IMR-90 (cell line): ENCODE results near the gene TMOD1. TPM values are rescaled to one million over a fixed set of nuclear protein-coding genes. Genes with fewer than 3 reads are reported as not detected.

Source experiments
- ATAC-seq: fragments of 200-7000 bp; cut with Tn5 transposase; 2 replicates; pipeline ENCODE4 v1.9.1; 2020; ENCODE audit warnings: low read depth, mild to moderate bottlenecking, moderate library complexity
- BruUV-seq: library from RNA; stranded (reverse); fragments of 400-500 nt; replicated peaks from 2 replicates; lab custom pipeline; 2021; lab: Mats Ljungman, UMichigan
- CTCF ChIA-PET: fragments of 300-600 bp; formaldehyde crosslinking; extraction: SDS; loops from one replicate; lab custom pipeline; 2021; ENCODE audit warnings: antibody characterized with exemption; lab: Yijun Ruan, JAX
- POLR2A ChIA-PET: fragments of 300-600 bp; sonication (Branson Sonifier 250); formaldehyde crosslinking; loops from one replicate; lab custom pipeline; 2022; ENCODE audit warnings: antibody characterized with exemption; ENCODE audit not compliant: unreplicated experiment; lab: Charles Lee
- DNase-seq: peaks from one replicate; pipeline ENCODE4 v3.0.0; 2013
- H2AFZ ChIP-seq: replicated peaks from 2 replicates; pipeline ENCODE3; 2013; ENCODE audit warnings: low read length, mild to moderate bottlenecking; ENCODE audit not compliant: poor library complexity
- H2AK5ac ChIP-seq: 2 replicates; pipeline ENCODE4 v1.6.1; 2013; ENCODE audit warnings: low read depth, low read length, inconsistent platforms
- H2AK9ac ChIP-seq: replicated peaks from 2 replicates; pipeline ENCODE3; 2013; ENCODE audit warnings: mild to moderate bottlenecking, low read depth, low read length, moderate library complexity; ENCODE audit not compliant: poor library complexity
- H2BK120ac ChIP-seq: 2 replicates; pipeline ENCODE4 v1.6.1; 2013; ENCODE audit warnings: low read depth, low read length, inconsistent platforms
- H2BK15ac ChIP-seq: 3 replicates; pipeline ENCODE4 v1.6.1; 2013; ENCODE audit warnings: low read depth, low read length, inconsistent platforms
- H2BK20ac ChIP-seq: 2 replicates; pipeline ENCODE4 v1.6.1; 2013; ENCODE audit warnings: low read depth, mild to moderate bottlenecking, inconsistent platforms, low read length, moderate library complexity
- H2BK5ac ChIP-seq: 2 replicates; pipeline ENCODE4 v1.6.1; 2013; ENCODE audit warnings: mild to moderate bottlenecking, low read depth, low read length, inconsistent platforms; ENCODE audit not compliant: poor library complexity, severe bottlenecking
- H3K14ac ChIP-seq: replicated peaks from 2 replicates; pipeline ENCODE4 v1.6.1; 2013; ENCODE audit warnings: low read depth, low read length, inconsistent platforms
- H3K18ac ChIP-seq: 2 replicates; pipeline ENCODE4 v1.6.1; 2013; ENCODE audit warnings: low read depth, low read length, control low read depth
- H3K23ac ChIP-seq: 2 replicates; pipeline ENCODE4 v1.6.1; 2013; ENCODE audit warnings: low read depth, low read length, inconsistent platforms
- H3K27ac ChIP-seq: 2 replicates; pipeline ENCODE4 v1.5.1; 2013; ENCODE audit warnings: mild to moderate bottlenecking, control low read depth, low read length; ENCODE audit not compliant: insufficient read depth
- H3K27me3 ChIP-seq: 2 replicates; pipeline ENCODE4 v1.6.1; 2013; ENCODE audit warnings: low read length; ENCODE audit not compliant: control insufficient read depth, insufficient read depth
- H3K36me3 ChIP-seq: 2 replicates; pipeline ENCODE4 v1.6.1; 2013; ENCODE audit warnings: low read length, mixed read lengths; ENCODE audit not compliant: control insufficient read depth, insufficient read depth
- H3K4ac ChIP-seq: 2 replicates; pipeline ENCODE4 v1.6.1; 2013; ENCODE audit warnings: low read depth, low read length, inconsistent platforms
- H3K4me1 ChIP-seq: 2 replicates; pipeline ENCODE4 v1.6.1; 2013; ENCODE audit warnings: low read length, mixed read lengths; ENCODE audit not compliant: control insufficient read depth, insufficient read depth
- H3K4me2 ChIP-seq: 2 replicates; pipeline ENCODE4 v1.6.1; 2013; ENCODE audit warnings: low read depth, mild to moderate bottlenecking, control low read depth, low read length, moderate library complexity
- H3K4me3 ChIP-seq: 2 replicates; pipeline ENCODE4 v1.5.1; 2013; ENCODE audit warnings: low read depth, mild to moderate bottlenecking, control low read depth, low read length, moderate library complexity; ENCODE audit not compliant: insufficient read depth
- H3K56ac ChIP-seq: 2 replicates; pipeline ENCODE4 v1.6.1; 2013; ENCODE audit warnings: low read length, inconsistent platforms; ENCODE audit not compliant: insufficient read depth; ENCODE audit errors: extremely low read depth
- H3K79me1 ChIP-seq, 2 experiments: 2 replicates each; pipeline ENCODE4 v1.6.1; 2013; ENCODE audit warnings: low read length in 2 of 2, inconsistent platforms in 1 of 2, low read depth in 1 of 2
- H3K9ac ChIP-seq: 2 replicates; pipeline ENCODE4 v1.6.1; 2013; ENCODE audit warnings: low read depth, low read length, control low read depth
- H3K9me1 ChIP-seq: 2 replicates; pipeline ENCODE4 v1.6.1; 2013; ENCODE audit warnings: low read length, inconsistent platforms; ENCODE audit not compliant: insufficient read depth
- H3K9me3 ChIP-seq: 2 replicates; pipeline ENCODE4 v1.6.1; 2013; ENCODE audit warnings: low read length; ENCODE audit not compliant: control insufficient read depth, insufficient read depth
- H4K20me1 ChIP-seq: 2 replicates; pipeline ENCODE4 v1.6.1; 2013; ENCODE audit warnings: low read length, inconsistent platforms; ENCODE audit not compliant: insufficient read depth
- H4K5ac ChIP-seq: 2 replicates; pipeline ENCODE4 v1.6.1; 2013; ENCODE audit warnings: mild to moderate bottlenecking, low read depth, low read length, control low read depth
- H4K8ac ChIP-seq, 2 experiments: 2 replicates each; pipeline ENCODE4 v1.6.1; 2013; ENCODE audit warnings: low read depth in 2 of 2, low read length in 2 of 2, control low read depth in 1 of 2, inconsistent platforms in 1 of 2
- H4K91ac ChIP-seq: 2 replicates; pipeline ENCODE4 v1.6.1; 2013; ENCODE audit warnings: low read depth, low read length, inconsistent platforms; ENCODE audit not compliant: insufficient read depth
- BHLHE40 ChIP-seq: fragments of 150-350 bp; IDR thresholded peaks from 2 replicates; pipeline ENCODE4 v1.6.1; 2016; ENCODE audit warnings: mild to moderate bottlenecking, low read depth, low read length
- CEBPB ChIP-seq: IDR thresholded peaks from 2 replicates; pipeline ENCODE4 v1.6.1; 2012; ENCODE audit warnings: low read depth, low read length, improper control_type of control experiment
- FOS ChIP-seq: fragments of 150-350 bp; IDR thresholded peaks from 2 replicates; pipeline ENCODE4 v1.6.1; 2016; ENCODE audit warnings: low read depth, low read length
- NFE2L2 ChIP-seq: fragments of 150-350 bp; IDR thresholded peaks from 2 replicates; pipeline ENCODE4 v1.6.1; 2016; ENCODE audit warnings: low read depth, mild to moderate bottlenecking, low read length
- RFX5 ChIP-seq: IDR thresholded peaks from 2 replicates; pipeline ENCODE4 v1.8.0; 2012; ENCODE audit warnings: low read depth, mild to moderate bottlenecking, low read length, moderate library complexity
- WGBS, 2 experiments: methylation state at CpG; one replicate each; pipeline versions ENCODE4 v1.1.5 to v1.1.7; 2013; ENCODE audit warnings: missing lambda C conversion rate in 2 of 2; ENCODE audit not compliant: insufficient read length in 1 of 2; ENCODE audit errors: extremely low coverage in 2 of 2; 5-methylcytosine and 5-hydroxymethylcytosine counted together
- dilution Hi-C: fragments of 300-500 bp; cut with HindIII; formaldehyde crosslinking; loops from one replicate; pipeline ENCODE4 v1.14.3; 2018; ENCODE audit warnings: low sequenced_read_pairs; ENCODE audit not compliant: unreplicated experiment
- in situ Hi-C: fragments of 300-500 bp; cut with MboI; formaldehyde crosslinking; loops from 3 replicates; pipeline ENCODE4 v1.14.3; 2019; ENCODE audit warnings: low sequenced_read_pairs, inconsistent platforms, mixed read lengths
- intact Hi-C: fragments of 100-400 bp; cut with micrococcal nuclease; formaldehyde crosslinking; loops from 2 replicates; pipeline ENCODE4 v1.10.0; 2022
- polyA plus RNA-seq, 3 experiments: library from polyadenylated mRNA; depleted of rRNA; stranded (reverse); fragments of >200 nt; gene quantifications; 2 replicates each; pipeline ENCODE4 v1.2.3, GENCODE V29; 2012; ENCODE audit warnings: low replicate concordance in 1 of 3
- total RNA-seq: library from RNA; depleted of rRNA; stranded (reverse); fragments of >200 nt; gene quantifications from 2 replicates; pipeline ENCODE4 v1.2.3, GENCODE V29; 2012
- TF ChIP-seq, protein P1 (sequence below): conservative IDR thresholded peaks from 2 replicates; pipeline ENCODE4 v1.5.1; 2012; ENCODE audit warnings: mild to moderate bottlenecking, low read depth, low read length, improper control_type of control experiment

TMOD1 gene
- total and polyA plus RNA-seq, 2 of the 4 experiments (the other 2 are of a cell fraction), result 0.18 to 0.38 TPM

- POLR2A ChIA-PET, result no interaction called here
- 100% methylated on average over 1 of the region's 7 CpGs; no CpG with 5 or more reads in 1 of the 2 experiments for WGBS, 2 experiments
- peaks cover 34% of the 10 kb centered on the region for H3K36me3 ChIP-seq
Observed at GRCh38 chr9:97601228-97601898, 99.9 kb downstream of the TMOD1 start.

More at GRCh38 chr9:97601228-97601898, 99.9 kb downstream of the TMOD1 start:
- Histone ChIP-seq H4K20me1 (no peaks in the 10 kb centered on the region), H3K27me3 (no peaks in the 10 kb centered on the region), H3K9ac (no peak overlapping the region), H2AK5ac (no peak overlapping the region), H2AFZ (no peak overlapping the region), H4K8ac (no peak overlapping the region), H3K79me1 (no peaks in the 10 kb centered on the region), H3K23ac (no peak overlapping the region), H3K9me1 (no peaks in the 10 kb centered on the region; the same call in 1 of the 2 replicates), H2BK120ac (no peak overlapping the region), H4K5ac (no peak overlapping the region), H3K4me2 (no peak overlapping the region), H3K27ac (no peak overlapping the region), H2BK15ac (no peak overlapping the region), H2BK20ac (no peak overlapping the region), H3K4me3 (no peak overlapping the region), H3K9me3 (no peaks in the 10 kb centered on the region), H3K4me1 (no peaks in the 10 kb centered on the region; the same call in 1 of the 2 replicates), H3K56ac (no peak overlapping the region), H3K14ac (no peak overlapping the region), H2BK5ac (no peak overlapping the region), H4K91ac (no peak overlapping the region), H3K18ac (no peak overlapping the region), H2AK9ac (no peak overlapping the region), H3K4ac (no peak overlapping the region)
- intact Hi-C loops, result no loop called here
- DNase-seq (no peak), ATAC-seq (no peak)
- CTCF ChIA-PET, result interaction anchor here (1.0 to 6.6 kb wide), 3 partner anchors 14 to 133 kb away, joined by 3 to 119 read pairs (median 3); no protein-coding TSS in a partner anchor
- TF ChIP-seq NFE2L2 (no peak), CEBPB (no peak), RFX5 (no peak), BHLHE40 (no peak), FOS (no peak)
- TF ChIP-seq, protein P1, sequence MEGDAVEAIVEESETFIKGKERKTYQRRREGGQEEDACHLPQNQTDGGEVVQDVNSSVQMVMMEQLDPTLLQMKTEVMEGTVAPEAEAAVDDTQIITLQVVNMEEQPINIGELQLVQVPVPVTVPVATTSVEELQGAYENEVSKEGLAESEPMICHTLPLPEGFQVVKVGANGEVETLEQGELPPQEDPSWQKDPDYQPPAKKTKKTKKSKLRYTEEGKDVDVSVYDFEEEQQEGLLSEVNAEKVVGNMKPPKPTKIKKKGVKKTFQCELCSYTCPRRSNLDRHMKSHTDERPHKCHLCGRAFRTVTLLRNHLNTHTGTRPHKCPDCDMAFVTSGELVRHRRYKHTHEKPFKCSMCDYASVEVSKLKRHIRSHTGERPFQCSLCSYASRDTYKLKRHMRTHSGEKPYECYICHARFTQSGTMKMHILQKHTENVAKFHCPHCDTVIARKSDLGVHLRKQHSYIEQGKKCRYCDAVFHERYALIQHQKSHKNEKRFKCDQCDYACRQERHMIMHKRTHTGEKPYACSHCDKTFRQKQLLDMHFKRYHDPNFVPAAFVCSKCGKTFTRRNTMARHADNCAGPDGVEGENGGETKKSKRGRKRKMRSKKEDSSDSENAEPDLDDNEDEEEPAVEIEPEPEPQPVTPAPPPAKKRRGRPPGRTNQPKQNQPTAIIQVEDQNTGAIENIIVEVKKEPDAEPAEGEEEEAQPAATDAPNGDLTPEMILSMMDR, result no peak
- BruUV-seq, result no TSS peak
- in situ Hi-C loops, result no loop called here
- dilution Hi-C loops, result no loop called here
